SK-N-MC (cell line): ENCODE measurements around the gene PYGB.
"Not testable (repeated sequence)": the region's sequence is repeated elsewhere in the genome, so short reads cannot be mapped to it uniquely, and the experiment has no call there.

Experiments used
- DNase-seq: peaks from one replicate; pipeline ENCODE4 v3.0.0-alpha.2; 2011; ENCODE audit warnings: low read depth, low spot score
- H3K27ac ChIP-seq: fragments of 200-600 bp; sonication (generic); 2 replicates; pipeline ENCODE4 v1.5.1; 2016; ENCODE audit warnings: mixed run types
- H3K36me3 ChIP-seq: fragments of 200-600 bp; sonication (generic); 2 replicates; pipeline ENCODE4 v1.6.1; 2017; ENCODE audit warnings: antibody characterized with exemption, low read length, mixed read lengths; ENCODE audit not compliant: insufficient read depth
- H3K4me3 ChIP-seq: fragments of 200-600 bp; sonication (generic); 2 replicates; pipeline ENCODE4 v1.5.1; 2016
- H3K9ac ChIP-seq: fragments of 200-600 bp; sonication (generic); 2 replicates; pipeline ENCODE4 v1.8.0; 2017; ENCODE audit warnings: mixed run types, mixed read lengths; ENCODE audit not compliant: insufficient read length
- H3K9me3 ChIP-seq: fragments of 200-600 bp; sonication (generic); 2 replicates; pipeline ENCODE4 v1.6.1; 2017; ENCODE audit warnings: low read depth, mild to moderate bottlenecking, antibody characterized with exemption, low read length, moderate library complexity, mixed read lengths
- EZH2 ChIP-seq: fragments of 200-600 bp; sonication (generic); IDR thresholded peaks from one replicate; pipeline ENCODE4 v1.6.1; 2017; ENCODE audit warnings: antibody characterized with exemption
- FOXP2 ChIP-seq: optimal IDR thresholded peaks from 2 replicates; pipeline ENCODE3; 2011; ENCODE audit warnings: mild to moderate bottlenecking, moderate library complexity; ENCODE audit not compliant: insufficient read depth; ENCODE audit errors: extremely low read length, control extremely low read depth
- POLR2AphosphoS5 ChIP-seq: IDR thresholded peaks from 2 replicates; pipeline ENCODE4 v1.6.1; 2012; ENCODE audit warnings: mild to moderate bottlenecking, low read depth, low read length, borderline replicate concordance

Gene PYGB

DNA sequence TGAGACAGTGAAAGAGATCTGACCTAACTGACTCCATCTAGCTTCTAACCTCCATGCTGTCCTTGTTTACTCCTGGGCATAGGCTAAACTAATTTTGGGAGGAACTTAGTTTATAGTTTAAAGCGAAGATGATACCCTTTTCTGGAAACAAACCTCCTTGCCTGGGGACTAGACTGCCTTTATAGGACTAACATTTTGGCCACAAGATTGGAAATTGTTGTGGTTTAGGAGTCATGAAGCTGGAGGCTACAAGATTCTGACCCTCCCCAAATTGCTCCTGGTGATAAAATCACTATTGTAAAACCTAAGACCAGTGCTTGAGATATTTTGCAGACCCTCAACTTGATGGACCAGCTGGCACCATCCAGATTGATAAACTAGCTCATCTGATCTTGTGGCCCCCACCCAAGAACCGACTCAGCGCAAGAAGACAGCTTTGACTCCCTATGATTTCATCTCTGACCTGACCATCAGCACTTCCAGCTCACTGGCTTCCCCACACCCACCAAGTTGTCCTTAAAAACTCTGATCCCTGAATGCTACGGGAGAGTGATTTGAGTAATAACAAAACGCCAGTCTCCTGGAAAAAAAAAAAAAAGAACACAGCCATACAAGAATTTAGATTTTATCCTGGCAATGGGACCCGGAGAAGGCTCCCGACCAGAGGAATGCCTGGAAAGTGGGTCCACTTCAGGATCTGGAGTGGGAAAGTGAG, 79.8 kb downstream of the PYGB start:
- Histone ChIP-seq H3K36me3 (peaks cover 7% of the 10 kb centered on the region; the same call in 1 of the 2 replicates), H3K9me3 (no peaks in the 10 kb centered on the region), H3K27ac (no peak overlapping the region), H3K9ac (no peak overlapping the region), H3K4me3 (no peak overlapping the region)
- no peak for DNase-seq
- TF ChIP-seq FOXP2 (no peak), POLR2AphosphoS5 (no peak), EZH2 (no peak)

DNA sequence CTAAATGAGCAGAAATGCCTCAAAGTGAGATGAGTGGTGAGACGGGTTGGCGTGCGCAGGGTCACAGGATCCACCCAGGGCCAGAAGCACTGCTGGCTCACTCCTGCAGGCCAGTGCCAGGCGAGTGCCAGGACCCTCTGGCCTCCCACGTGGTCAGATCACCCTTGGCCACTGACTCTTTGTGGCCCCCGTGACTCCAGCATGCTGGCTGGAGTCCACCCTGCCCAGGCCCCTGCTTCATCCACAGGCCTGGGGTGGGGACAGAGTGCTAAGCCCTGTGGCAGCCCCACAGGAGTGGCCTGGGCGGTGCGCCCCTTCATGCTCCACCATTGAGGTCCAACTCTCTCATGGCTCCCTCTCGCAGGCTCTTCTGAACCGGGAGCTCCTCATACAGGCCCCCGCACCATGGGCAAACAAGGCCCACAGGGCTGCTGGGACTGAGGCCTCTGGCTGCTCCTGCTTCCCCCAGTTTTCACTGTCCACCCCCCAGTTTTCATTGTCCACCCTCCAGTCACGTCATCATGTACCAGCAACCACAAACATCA, 81.1 kb downstream of the PYGB start:
- Histone ChIP-seq H3K9me3 (no peaks in the 10 kb centered on the region), H3K27ac (no peak overlapping the region), H3K9ac (no peak overlapping the region), H3K4me3 (no peak overlapping the region), H3K36me3 (no peaks in the 10 kb centered on the region)
- DNase-seq: no peak
- TF ChIP-seq POLR2AphosphoS5: no peak
- TF ChIP-seq EZH2: no peak
- no peak for TF ChIP-seq FOXP2

- DNase-seq: not testable (repeated sequence)
Observed at GRCh38 chr20:25334972-25335371, 87.1 kb downstream of the PYGB start.

DNA sequence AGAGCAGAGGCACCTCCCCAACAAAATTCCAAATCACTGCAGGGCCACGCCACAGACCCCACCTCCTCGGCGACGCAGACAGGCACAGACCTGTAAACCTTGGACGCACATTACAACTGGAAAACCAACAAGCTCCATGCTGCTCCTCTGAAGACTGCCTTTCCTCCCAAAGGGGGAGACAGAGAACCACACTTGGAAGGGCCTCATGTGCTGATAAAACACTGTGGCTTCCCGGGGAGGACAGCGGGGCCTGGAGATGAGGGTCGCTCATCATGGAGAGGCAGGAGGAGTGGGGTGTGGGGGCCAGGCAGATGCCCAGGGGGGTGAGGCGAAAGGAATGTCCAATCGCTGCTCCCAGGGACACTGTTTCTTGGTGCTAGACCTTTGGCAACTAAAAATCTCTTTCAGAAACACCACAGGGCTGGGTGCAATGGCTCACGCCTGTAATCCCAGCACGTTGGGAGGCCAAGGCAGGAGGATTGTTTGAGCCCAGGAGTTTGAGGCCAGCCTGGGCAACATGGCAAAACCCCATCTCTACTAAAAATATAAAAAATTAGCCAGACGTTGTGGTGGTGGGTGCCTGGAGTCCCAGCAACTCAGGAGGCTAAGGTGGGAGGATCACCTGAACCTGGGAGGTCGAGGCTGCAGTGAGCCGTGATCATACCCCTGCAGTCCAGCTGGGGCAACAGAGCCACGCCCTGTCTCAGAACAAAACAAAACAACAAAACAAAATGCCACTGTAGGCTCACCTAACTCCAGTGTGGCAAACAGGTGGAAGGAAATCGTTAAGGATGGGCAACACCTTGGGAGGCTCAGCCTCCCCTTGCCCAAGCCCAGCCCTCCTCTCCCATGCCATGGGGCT, 88.9 kb downstream of the PYGB start:
- H3K27ac ChIP-seq: no peak overlapping the region
- no peak overlapping the region for H3K9ac ChIP-seq
- TF ChIP-seq EZH2 (no peak), POLR2AphosphoS5 (no peak), FOXP2 (no peak)
- no peaks in the 10 kb centered on the region for H3K9me3 ChIP-seq
- no peak for DNase-seq
- no peaks in the 10 kb centered on the region for H3K36me3 ChIP-seq
- H3K4me3 ChIP-seq: no peak overlapping the region

More at GRCh38 chr20:25334972-25335371, 87.1 kb downstream of the PYGB start:
- not testable (repeated sequence) for H3K27ac ChIP-seq, H3K9me3 ChIP-seq, H3K4me3 ChIP-seq, H3K36me3 ChIP-seq, H3K9ac ChIP-seq

- no peak overlapping the region for H3K27ac ChIP-seq
- TF ChIP-seq EZH2 (no peak), POLR2AphosphoS5 (no peak), FOXP2 (no peak)
- H3K36me3 ChIP-seq: no peaks in the 10 kb centered on the region
- H3K9ac ChIP-seq: no peak overlapping the region
- DNase-seq: no peak
- no peaks in the 10 kb centered on the region for H3K9me3 ChIP-seq
- H3K4me3 ChIP-seq: no peak overlapping the region
Observed at GRCh38 chr20:25338112-25339023, 90.5 kb downstream of the PYGB start.

GRCh38 chr20:25339608-25340007, 91.7 kb downstream of the PYGB start:
- H3K27ac ChIP-seq: no peak overlapping the region
- no peak for DNase-seq
- TF ChIP-seq FOXP2 (no peak), EZH2 (no peak), POLR2AphosphoS5 (no peak)
- H3K36me3 ChIP-seq: no peaks in the 10 kb centered on the region
- H3K9me3 ChIP-seq: no peaks in the 10 kb centered on the region
- H3K4me3 ChIP-seq: no peak overlapping the region
- no peak overlapping the region for H3K9ac ChIP-seq

DNA sequence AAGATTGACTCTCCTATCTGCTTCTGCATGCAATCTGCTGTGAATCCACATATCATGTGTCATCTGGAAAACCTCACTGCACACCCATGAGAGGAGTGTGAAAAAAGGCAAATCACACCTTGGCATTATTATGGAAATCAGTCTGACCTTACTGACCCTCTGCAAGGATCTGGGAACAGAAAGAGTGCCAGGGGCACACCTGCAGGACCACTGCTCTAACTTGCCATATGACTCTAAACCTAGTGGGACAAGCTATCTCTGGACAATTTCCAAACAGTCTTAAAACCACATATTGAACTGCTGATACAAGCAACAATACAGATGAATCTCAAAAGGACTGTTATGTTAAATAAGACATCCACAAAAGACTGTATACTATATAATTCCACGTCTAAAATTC, 92.5 kb downstream of the PYGB start:
- H3K9me3 ChIP-seq: no peaks in the 10 kb centered on the region
- TF ChIP-seq EZH2 (no peak), FOXP2 (no peak)
- no peak overlapping the region for H3K27ac ChIP-seq
- no peaks in the 10 kb centered on the region for H3K36me3 ChIP-seq
- H3K4me3 ChIP-seq: no peak overlapping the region
- H3K9ac ChIP-seq: no peak overlapping the region
- no peak for DNase-seq

DNA sequence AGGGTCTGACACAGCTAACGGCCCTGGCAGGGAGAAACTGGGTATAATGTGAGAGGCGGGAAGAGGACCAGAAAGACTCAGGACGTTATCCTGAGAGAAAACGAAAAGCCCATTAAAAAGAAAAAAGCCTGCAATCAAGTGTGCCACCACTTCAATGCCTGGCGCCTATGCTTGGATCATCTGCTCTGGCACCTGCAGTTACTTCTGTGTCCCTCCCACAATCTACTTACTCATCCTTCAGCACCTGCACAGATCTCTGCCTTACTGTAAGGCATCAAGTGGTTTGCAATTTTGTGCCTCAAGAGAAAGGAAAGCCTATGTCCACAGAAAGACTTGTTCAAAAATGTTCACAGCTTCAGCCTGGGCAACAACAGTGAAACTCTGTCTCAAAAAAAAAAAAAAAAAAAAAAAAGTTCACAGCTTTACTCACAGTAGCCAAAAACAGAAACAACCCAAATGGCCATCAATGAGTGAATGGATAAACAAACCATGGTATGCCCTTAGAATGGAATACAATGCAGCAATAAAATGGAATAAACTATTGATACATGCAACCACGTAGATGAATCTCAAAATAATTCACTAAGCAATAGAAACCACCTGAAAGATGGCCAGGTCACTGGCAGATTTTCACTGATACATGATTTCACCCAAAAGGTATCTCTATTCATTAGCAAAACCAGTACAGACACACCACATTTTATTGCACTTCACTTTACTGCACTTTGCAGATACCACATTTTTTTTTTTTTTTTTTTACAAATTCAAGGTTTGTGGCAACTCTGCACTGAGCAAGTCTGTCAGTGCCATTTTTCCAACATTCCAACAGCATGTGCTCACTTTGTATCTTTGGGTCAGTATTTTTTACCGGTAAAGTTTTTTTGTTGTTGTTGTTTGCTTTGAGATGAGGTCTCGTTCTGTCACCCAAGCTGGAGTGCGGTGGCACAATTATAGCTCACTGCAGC, 94.1 kb downstream of the PYGB start:
- no peak for DNase-seq
- Histone ChIP-seq H3K27ac (no peak overlapping the region), H3K9ac (no peak overlapping the region), H3K9me3 (no peaks in the 10 kb centered on the region), H3K4me3 (no peak overlapping the region), H3K36me3 (no peaks in the 10 kb centered on the region)
- no peak for TF ChIP-seq FOXP2
- no peak for TF ChIP-seq POLR2AphosphoS5
- TF ChIP-seq EZH2: no peak
